ENCODE data around the gene NRXN3.

Gene NRXN3

DNA sequence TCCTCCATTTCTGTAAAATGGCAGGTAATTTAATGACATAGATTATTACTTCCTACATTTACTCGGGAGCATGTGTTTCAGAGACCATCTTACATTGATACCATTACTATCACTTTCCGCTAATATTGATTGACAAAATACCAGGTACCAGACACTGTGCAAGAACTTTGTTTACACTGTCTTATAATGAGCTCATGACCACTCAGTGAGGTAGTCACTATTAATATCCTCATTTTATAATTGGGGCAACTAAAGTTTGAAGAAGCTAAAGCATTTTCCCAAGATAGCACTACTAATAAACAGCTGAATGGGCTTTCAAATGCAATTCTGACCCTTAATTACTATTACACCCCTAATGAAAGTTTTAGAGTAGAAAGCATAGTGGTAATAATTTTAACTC lies 1306.4 kb downstream of the NRXN3 start:
- POLR2A ChIA-PET: no interaction called here
- no peak for DNase-seq (ENCODE audit: low read depth, low spot score)
- CTCF ChIA-PET: no interaction called here

DNA sequence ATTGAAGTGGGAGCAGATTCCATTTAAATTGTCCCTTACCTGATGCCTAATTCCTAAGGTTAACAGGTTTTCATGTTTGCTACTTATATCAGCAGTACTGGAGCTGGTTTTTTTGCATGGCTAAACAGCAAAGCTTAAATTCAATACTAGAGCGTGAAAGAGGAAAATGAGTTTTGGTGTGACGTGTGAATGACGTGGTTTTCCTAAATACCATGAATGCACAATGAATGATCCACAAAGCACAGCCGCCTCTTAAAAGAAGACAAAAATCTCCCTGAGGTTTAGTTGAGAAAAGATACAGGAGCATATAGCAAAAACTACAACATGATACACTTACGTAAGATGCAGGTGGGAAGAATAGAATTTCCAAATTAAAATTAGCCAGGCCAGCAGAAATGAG lies 1310.0 kb downstream of the NRXN3 start:
- H3K4me3 ChIP-seq (ENCODE audit: low read depth, low read length): no peak overlapping the region
- ChIA-PET CTCF (no interaction called here), POLR2A (no interaction called here)
- no peak for DNase-seq (ENCODE audit: low read depth, low spot score)
- TF ChIP-seq, protein P1, sequence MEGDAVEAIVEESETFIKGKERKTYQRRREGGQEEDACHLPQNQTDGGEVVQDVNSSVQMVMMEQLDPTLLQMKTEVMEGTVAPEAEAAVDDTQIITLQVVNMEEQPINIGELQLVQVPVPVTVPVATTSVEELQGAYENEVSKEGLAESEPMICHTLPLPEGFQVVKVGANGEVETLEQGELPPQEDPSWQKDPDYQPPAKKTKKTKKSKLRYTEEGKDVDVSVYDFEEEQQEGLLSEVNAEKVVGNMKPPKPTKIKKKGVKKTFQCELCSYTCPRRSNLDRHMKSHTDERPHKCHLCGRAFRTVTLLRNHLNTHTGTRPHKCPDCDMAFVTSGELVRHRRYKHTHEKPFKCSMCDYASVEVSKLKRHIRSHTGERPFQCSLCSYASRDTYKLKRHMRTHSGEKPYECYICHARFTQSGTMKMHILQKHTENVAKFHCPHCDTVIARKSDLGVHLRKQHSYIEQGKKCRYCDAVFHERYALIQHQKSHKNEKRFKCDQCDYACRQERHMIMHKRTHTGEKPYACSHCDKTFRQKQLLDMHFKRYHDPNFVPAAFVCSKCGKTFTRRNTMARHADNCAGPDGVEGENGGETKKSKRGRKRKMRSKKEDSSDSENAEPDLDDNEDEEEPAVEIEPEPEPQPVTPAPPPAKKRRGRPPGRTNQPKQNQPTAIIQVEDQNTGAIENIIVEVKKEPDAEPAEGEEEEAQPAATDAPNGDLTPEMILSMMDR (IDR thresholded peaks at IDR 0.05; ENCODE audit: insufficient read depth, low read length, missing control alignments): no peak

More for the DNA sequence above, 1306.4 kb downstream of the NRXN3 start:
- no peak overlapping the region for H3K4me3 ChIP-seq (ENCODE audit: low read depth, low read length)
- TF ChIP-seq, protein P1 (IDR thresholded peaks at IDR 0.05; ENCODE audit: insufficient read depth, low read length, missing control alignments): no peak

DNA sequence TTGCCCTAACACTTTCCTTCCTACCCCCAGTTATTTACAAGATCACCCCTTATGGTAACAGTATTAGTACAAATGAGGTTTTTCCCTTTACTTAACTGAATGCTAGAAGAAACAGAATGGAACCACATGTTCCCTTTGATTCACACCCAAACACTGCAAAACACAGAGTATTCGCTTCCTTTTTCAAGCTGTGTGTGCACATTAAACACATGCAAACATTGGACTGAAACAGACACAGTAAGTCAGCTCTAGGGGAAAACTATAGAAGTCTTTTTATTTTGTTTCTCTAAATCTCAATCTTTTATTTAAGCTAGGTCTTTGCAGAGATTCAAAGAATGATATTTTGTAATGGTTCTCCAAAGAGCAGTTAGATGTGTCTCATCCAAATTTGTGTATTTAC lies 1312.7 kb downstream of the NRXN3 start:
- DNase-seq (ENCODE audit: low read depth, low spot score): no peak
- CTCF ChIA-PET: interaction anchor here (0.8 kb wide), 1 partner anchor 407 kb away, joined by 3 read pairs; no protein-coding TSS in a partner anchor
- TF ChIP-seq, protein P1 (IDR thresholded peaks at IDR 0.05; ENCODE audit: insufficient read depth, low read length, missing control alignments): no peak
- H3K4me3 ChIP-seq (ENCODE audit: low read depth, low read length): no peak overlapping the region
- POLR2A ChIA-PET: interaction anchor here (0.7 kb wide), 1 partner anchor 28 kb away, joined by 3 read pairs; no protein-coding TSS in a partner anchor

DNA sequence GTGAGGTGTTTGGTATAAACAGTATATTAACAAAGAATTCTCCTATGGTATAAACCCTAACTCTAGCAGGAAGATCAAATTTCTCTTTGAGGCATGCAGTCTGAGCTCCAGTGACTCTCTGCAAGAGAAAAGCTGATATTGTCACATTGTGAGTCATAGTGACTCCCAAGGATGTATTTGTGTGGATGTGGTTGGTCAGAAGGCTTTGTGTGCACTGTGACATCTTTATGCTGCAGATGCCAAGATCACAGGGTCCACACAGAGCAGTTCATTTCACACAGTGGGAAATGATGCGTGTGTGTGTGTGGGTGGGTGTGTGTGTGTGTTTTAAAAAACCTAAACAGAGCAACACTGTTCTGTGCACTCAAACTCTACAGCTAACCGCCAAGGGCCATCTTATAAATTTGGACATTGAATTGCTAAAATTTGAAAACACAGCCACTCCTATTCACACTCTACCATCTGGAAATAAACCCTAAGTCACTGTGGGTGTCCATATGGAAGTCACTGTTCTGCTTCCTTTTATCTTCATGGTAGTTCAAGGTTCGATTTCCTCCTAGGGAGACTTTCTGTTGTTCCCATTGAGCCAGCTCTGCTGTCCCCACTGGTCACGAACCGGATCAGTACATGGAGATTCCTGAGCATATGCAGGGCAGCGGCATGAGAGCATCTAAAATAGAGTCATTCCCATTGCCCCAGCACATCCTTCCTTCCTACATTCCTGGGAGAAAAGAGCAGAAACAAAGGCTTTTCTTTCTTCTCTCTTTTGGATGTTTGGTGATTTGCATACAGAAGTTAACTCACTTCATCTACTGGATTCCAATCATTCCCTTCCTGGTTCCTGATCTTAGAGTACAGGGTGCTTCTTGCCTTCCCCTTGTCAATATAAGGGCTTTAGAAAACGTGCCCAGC lies 1313.6 kb downstream of the NRXN3 start:
- H3K4me3 ChIP-seq (ENCODE audit: low read depth, low read length): no peak overlapping the region
- ChIA-PET POLR2A (interaction anchor here (0.6 to 0.7 kb wide), 2 partner anchors 27 to 1903 kb away, joined by 3 to 4 read pairs; no protein-coding TSS in a partner anchor), CTCF (interaction anchor here (0.8 kb wide), 1 partner anchor 408 kb away, joined by 3 read pairs; no protein-coding TSS in a partner anchor)
- no peak for DNase-seq (ENCODE audit: low read depth, low spot score)
- TF ChIP-seq, protein P1 (IDR thresholded peaks at IDR 0.05; ENCODE audit: insufficient read depth, low read length, missing control alignments): no peak

DNA sequence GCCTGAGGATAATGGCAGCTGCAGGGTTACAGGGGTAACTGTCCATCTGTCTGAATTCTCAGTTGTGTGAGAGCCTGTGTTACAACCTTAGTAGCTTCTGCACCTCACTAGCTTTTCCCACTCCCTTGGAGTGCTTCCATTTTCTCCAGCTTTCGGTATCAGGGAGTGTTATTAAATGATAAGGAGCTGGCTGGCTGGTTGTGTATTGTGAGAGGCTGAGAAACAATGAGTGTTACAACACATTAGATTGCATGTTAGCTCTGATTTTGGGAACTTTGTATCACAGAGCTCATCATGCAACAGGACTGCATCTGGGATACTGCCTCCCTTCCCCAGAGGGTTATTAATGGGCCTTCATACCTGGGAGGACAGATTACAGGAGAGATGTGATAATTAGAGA lies 1317.5 kb downstream of the NRXN3 start:
- no peak for DNase-seq (ENCODE audit: low read depth, low spot score)
- CTCF ChIA-PET: interaction anchor here (1.3 kb wide), 1 partner anchor 10 kb away, joined by 4 read pairs; no protein-coding TSS in a partner anchor

DNA sequence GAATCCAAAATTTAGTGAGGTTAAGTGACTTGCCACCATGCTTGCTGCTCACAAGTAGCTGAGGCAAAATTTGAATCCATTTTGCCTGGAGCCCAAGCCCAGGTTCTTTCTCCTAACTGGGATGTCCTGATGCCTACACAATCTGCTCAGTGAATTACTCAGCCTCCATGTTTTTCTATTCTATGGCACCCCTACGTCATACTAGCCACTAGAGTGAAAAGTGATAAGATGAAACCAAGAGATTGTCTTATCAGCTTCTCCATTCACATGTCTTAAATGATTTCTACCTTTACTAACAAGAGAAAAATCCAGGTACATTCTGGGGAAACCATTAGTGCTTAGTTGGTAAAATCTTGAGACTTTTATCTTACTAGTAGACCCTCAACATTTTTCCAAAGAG lies 1321.0 kb downstream of the NRXN3 start:
- DNase-seq (ENCODE audit: low read depth, low spot score): no peak
- H3K4me3 ChIP-seq (ENCODE audit: low read depth, low read length): no peak overlapping the region
- CTCF ChIA-PET: no interaction called here
- POLR2A ChIA-PET: no interaction called here
- TF ChIP-seq, protein P1 (IDR thresholded peaks at IDR 0.05; ENCODE audit: insufficient read depth, low read length, missing control alignments): no peak

More for the DNA sequence above, 1317.5 kb downstream of the NRXN3 start:
- TF ChIP-seq, protein P1 (IDR thresholded peaks at IDR 0.05; ENCODE audit: insufficient read depth, low read length, missing control alignments): no peak
- H3K4me3 ChIP-seq (ENCODE audit: low read depth, low read length): no peak overlapping the region
- POLR2A ChIA-PET: no interaction called here
